MM.1S (cell line): ENCODE measurements around the gene ZNF778.

ENCODE experiments used
- DNase-seq: peaks from one replicate; pipeline ENCODE4 v3.0.0-alpha.2; 2015
- H2AFZ ChIP-seq: fragments of 300-600 bp; sonication (generic); 2 replicates; pipeline ENCODE4 v1.6.0; 2016; ENCODE audit warnings: antibody characterized with exemption, low read length
- H3F3A ChIP-seq: fragments of 300-600 bp; sonication (generic); 2 replicates; pipeline ENCODE4 v1.6.1; 2016; ENCODE audit warnings: mild to moderate bottlenecking, antibody characterized with exemption, low read length, moderate library complexity, mixed read lengths; ENCODE audit not compliant: insufficient read depth
- H3K27ac ChIP-seq: fragments of 300-600 bp; sonication (generic); 2 replicates; pipeline ENCODE4 v1.5.1; 2016; ENCODE audit warnings: mild to moderate bottlenecking, low read length
- H3K27me3 ChIP-seq: fragments of 300-600 bp; sonication (generic); replicated peaks from 2 replicates; pipeline ENCODE4 v1.6.0; 2016; ENCODE audit warnings: low read length; ENCODE audit not compliant: insufficient read depth
- H3K36me3 ChIP-seq: fragments of 300-600 bp; sonication (generic); replicated peaks from 2 replicates; pipeline ENCODE4 v1.6.1; 2016; ENCODE audit warnings: mild to moderate bottlenecking, low read length, mixed read lengths; ENCODE audit not compliant: insufficient read depth
- H3K4me1 ChIP-seq: fragments of 300-600 bp; sonication (generic); 2 replicates; pipeline ENCODE4 v1.6.1; 2016; ENCODE audit warnings: low read length, mixed read lengths
- H3K4me2 ChIP-seq: fragments of 300-600 bp; sonication (generic); 2 replicates; pipeline ENCODE4 v1.6.0; 2016; ENCODE audit warnings: low read depth, low read length
- H3K4me3 ChIP-seq: fragments of 300-600 bp; sonication (generic); 2 replicates; pipeline ENCODE4 v1.5.1; 2016; ENCODE audit warnings: low read length, mixed read lengths
- H3K79me2 ChIP-seq: fragments of 300-600 bp; sonication (generic); 2 replicates; pipeline ENCODE4 v1.6.1; 2016; ENCODE audit warnings: mixed run types, low read length, mixed read lengths
- H3K9ac ChIP-seq: fragments of 300-600 bp; sonication (generic); 2 replicates; pipeline ENCODE4 v1.6.1; 2016; ENCODE audit warnings: low read length, mixed read lengths
- H3K9me2 ChIP-seq: fragments of 300-600 bp; sonication (generic); replicated peaks from 2 replicates; pipeline ENCODE4 v1.6.1; 2016; ENCODE audit warnings: mild to moderate bottlenecking, low read length, mixed read lengths; ENCODE audit not compliant: insufficient read depth
- H3K9me3 ChIP-seq: fragments of 300-600 bp; sonication (generic); replicated peaks from 2 replicates; pipeline ENCODE4 v1.6.1; 2016; ENCODE audit warnings: mild to moderate bottlenecking, low read length, mixed read lengths; ENCODE audit not compliant: insufficient read depth
- H4K20me1 ChIP-seq: fragments of 300-600 bp; sonication (generic); 2 replicates; pipeline ENCODE4 v1.6.1; 2016; ENCODE audit warnings: mild to moderate bottlenecking, low read length, moderate library complexity, mixed read lengths; ENCODE audit not compliant: insufficient read depth
- CTCF ChIP-seq: fragments of 300-600 bp; sonication (generic); IDR thresholded peaks from 2 replicates; pipeline ENCODE4 v1.5.1; 2016; ENCODE audit warnings: antibody characterized with exemption, low read length, mixed read lengths
- EZH2 ChIP-seq: fragments of 300-600 bp; sonication (generic); optimal IDR thresholded peaks from 2 replicates; pipeline ENCODE3; 2017; ENCODE audit warnings: low read depth, mild to moderate bottlenecking, antibody characterized with exemption, low read length, mixed read lengths
- EZH2phosphoT487 ChIP-seq: fragments of 300-600 bp; sonication (generic); IDR thresholded peaks from 2 replicates; pipeline ENCODE4 v1.6.1; 2018; ENCODE audit warnings: antibody characterized with exemption, low read length

The ZNF778 gene

GRCh38 chr16:89274561-89275283 is 57.2 kb downstream of the ZNF778 start:
- H3K27me3 ChIP-seq, result no peaks in the 10 kb centered on the region
- TF ChIP-seq EZH2 (no peak), CTCF (no peak), EZH2phosphoT487 (no peak)
- H4K20me1 ChIP-seq, result no peaks in the 10 kb centered on the region
- no peaks in the 10 kb centered on the region for H3F3A ChIP-seq
- H3K27ac ChIP-seq, result no peak overlapping the region
- 0 out of 2 replicates have a peak, but pooled peaks cover 2% of the 10 kb centered on the region for H3K79me2 ChIP-seq
- DNase-seq, result no peak
- H3K9me2 ChIP-seq, result no peaks in the 10 kb centered on the region
- no peak overlapping the region for H3K4me2 ChIP-seq
- no peak overlapping the region for H3K9ac ChIP-seq
- no peaks in the 10 kb centered on the region; the same call in 1 of the 2 replicates for H3K36me3 ChIP-seq
- no peak overlapping the region for H2AFZ ChIP-seq
- no peak overlapping the region for H3K4me3 ChIP-seq
- no peaks in the 10 kb centered on the region for H3K9me3 ChIP-seq
- H3K4me1 ChIP-seq, result no peaks in the 10 kb centered on the region

GRCh38 chr16:89275284-89275584 is 57.7 kb downstream of the ZNF778 start:
- Histone ChIP-seq H3K4me2 (no peak overlapping the region), H4K20me1 (no peaks in the 10 kb centered on the region), H3K9me3 (no peaks in the 10 kb centered on the region), H3F3A (no peaks in the 10 kb centered on the region), H3K9me2 (no peaks in the 10 kb centered on the region), H2AFZ (no peak overlapping the region), H3K27me3 (no peaks in the 10 kb centered on the region), H3K27ac (no peak overlapping the region), H3K4me1 (no peaks in the 10 kb centered on the region), H3K36me3 (no peaks in the 10 kb centered on the region; the same call in 1 of the 2 replicates), H3K79me2 (0 out of 2 replicates have a peak, but pooled peaks cover 2% of the 10 kb centered on the region), H3K9ac (no peak overlapping the region), H3K4me3 (no peak overlapping the region)
- no peak for TF ChIP-seq CTCF
- DNase-seq, result no peak

- H3K9me2 ChIP-seq, result no peaks in the 10 kb centered on the region
- no peaks in the 10 kb centered on the region for H3K9me3 ChIP-seq
- no peak overlapping the region for H3K4me3 ChIP-seq
- no peak for DNase-seq
- no peaks in the 10 kb centered on the region for H3K4me1 ChIP-seq
- no peak overlapping the region for H3K9ac ChIP-seq
- no peaks in the 10 kb centered on the region; the same call in 1 of the 2 replicates for H3K36me3 ChIP-seq
- no peaks in the 10 kb centered on the region for H3K27me3 ChIP-seq
- TF ChIP-seq CTCF (no peak), EZH2phosphoT487 (no peak), EZH2 (no peak)
- H3K4me2 ChIP-seq, result no peak overlapping the region
- H3F3A ChIP-seq, result no peaks in the 10 kb centered on the region
- 0 out of 2 replicates have a peak, but pooled peaks cover 2% of the 10 kb centered on the region for H3K79me2 ChIP-seq
- no peaks in the 10 kb centered on the region for H4K20me1 ChIP-seq
- H2AFZ ChIP-seq, result no peak overlapping the region
- H3K27ac ChIP-seq, result no peak overlapping the region
Measured at GRCh38 chr16:89275837-89276720, 58.6 kb downstream of the ZNF778 start.
